Glutamatergic neuron (in vitro differentiated cells): ENCODE data around the gene ZNF440. TPM values are rescaled to one million over a fixed set of nuclear protein-coding genes. Genes with fewer than 3 reads are reported as not detected.

Experiments
- DNase-seq: peaks from one replicate; pipeline ENCODE4 v3.0.0; 2022
- H3K27ac Mint-ChIP-seq: one replicate; pipeline ENCODE4 v1.8.0; 2020; ENCODE audit warnings: mild to moderate bottlenecking, mixed read lengths, inconsistent platforms; ENCODE audit not compliant: unreplicated experiment
- H3K27me3 Mint-ChIP-seq: one replicate; pipeline ENCODE4 v1.8.0; 2020; ENCODE audit warnings: mild to moderate bottlenecking, moderate library complexity, mixed read lengths, inconsistent platforms; ENCODE audit not compliant: unreplicated experiment
- H3K36me3 Mint-ChIP-seq: one replicate; pipeline ENCODE4 v1.8.0; 2020; ENCODE audit warnings: mild to moderate bottlenecking, mixed read lengths, inconsistent platforms; ENCODE audit not compliant: unreplicated experiment
- H3K4me1 Mint-ChIP-seq: one replicate; pipeline ENCODE4 v1.8.0; 2020; ENCODE audit warnings: mild to moderate bottlenecking, low read depth, mixed read lengths, inconsistent platforms; ENCODE audit not compliant: unreplicated experiment
- H3K4me3 Mint-ChIP-seq: one replicate; pipeline ENCODE4 v1.8.0; 2020; ENCODE audit warnings: mild to moderate bottlenecking, mixed read lengths, inconsistent platforms; ENCODE audit not compliant: unreplicated experiment
- H3K9me3 Mint-ChIP-seq: one replicate; pipeline ENCODE4 v1.8.0; 2020; ENCODE audit warnings: mild to moderate bottlenecking, moderate library complexity, mixed read lengths, inconsistent platforms; ENCODE audit not compliant: unreplicated experiment
- CTCF ChIP-seq: fragments of 200-600 bp; sonication (generic); IDR thresholded peaks from one replicate; pipeline ENCODE4 v1.5.0; 2021; ENCODE audit not compliant: partially characterized antibody, unreplicated experiment
- total RNA-seq: library from RNA; stranded (reverse); fragmentation: NEBNext Ultra II Directional; extraction: Animal tissue kit (Norgen Biotek cat#: 25700); gene quantifications from one replicate; pipeline ENCODE4 v1.2.1, GENCODE V29; 2021; ENCODE audit not compliant: unreplicated experiment

Gene ZNF440
- total RNA-seq, 1 donor from 2014 or later, result 20.3 TPM

- H3K9me3 Mint-ChIP-seq, result peaks cover 7% of the 10 kb centered on the region
- no peak for DNase-seq
Observed at GRCh38 chr19:11880598-11880997, 66.5 kb downstream of the ZNF440 start.

GRCh38 chr19:11881151-11881800, 67.2 kb downstream of the ZNF440 start:
- Mint-ChIP-seq H3K27me3 (peaks cover 5% of the 10 kb centered on the region), H3K9me3 (peaks cover 7% of the 10 kb centered on the region), H3K27ac (no peak overlapping the region), H3K4me1 (no peaks in the 10 kb centered on the region), H3K4me3 (no peak overlapping the region), H3K36me3 (peaks cover 16% of the 10 kb centered on the region)
- peak; percentile 67 for DNase-seq
- peak; percentile 60 for TF ChIP-seq CTCF

More at GRCh38 chr19:11880598-11880997, 66.5 kb downstream of the ZNF440 start:
- Mint-ChIP-seq H3K27ac (no peak overlapping the region), H3K27me3 (peaks cover 5% of the 10 kb centered on the region), H3K36me3 (peaks cover 14% of the 10 kb centered on the region), H3K4me3 (no peak overlapping the region), H3K4me1 (no peaks in the 10 kb centered on the region)
- TF ChIP-seq CTCF, result no peak

GRCh38 chr19:11882606-11883005, 68.5 kb downstream of the ZNF440 start:
- Mint-ChIP-seq H3K36me3 (peaks cover 20% of the 10 kb centered on the region), H3K27ac (no peak overlapping the region), H3K4me1 (no peaks in the 10 kb centered on the region), H3K27me3 (peaks cover 7% of the 10 kb centered on the region), H3K4me3 (no peak overlapping the region), H3K9me3 (peaks cover 15% of the 10 kb centered on the region)
- DNase-seq, result no peak
- TF ChIP-seq CTCF, result no peak

Other genes with a start within 250 kb of the ZNF440 start
- gene ACP5, start 236.6 kb upstream of the ZNF440 start, total RNA-seq, result not detected
- 48.2 TPM for gene ZNF627, start 216.8 kb upstream of the ZNF440 start, total RNA-seq
- 8.5 TPM for gene ZNF823, start 75.3 kb upstream of the ZNF440 start, total RNA-seq
- gene ZNF441, start 47.3 kb upstream of the ZNF440 start, total RNA-seq, result 10.6 TPM
- 26.0 TPM for gene ZNF491, start 15.8 kb upstream of the ZNF440 start, total RNA-seq
- 21.1 TPM for gene ZNF439, start 34.5 kb downstream of the ZNF440 start, total RNA-seq
- gene ZNF69, start 73.5 kb downstream of the ZNF440 start, total RNA-seq, result 29.6 TPM
- 17.8 TPM for gene ZNF700, start 110.8 kb downstream of the ZNF440 start, total RNA-seq
- gene ZNF763, start 150.8 kb downstream of the ZNF440 start, total RNA-seq, result 10.3 TPM
- gene ZNF433, start 221.4 kb downstream of the ZNF440 start, total RNA-seq, result 4.5 TPM
- 1.6 TPM for gene ZNF878, start 238.7 kb downstream of the ZNF440 start, total RNA-seq